Adrenal gland (tissue), 5 donors: Measurements from ENCODE around the gene ERC2.

Experiments used
- POLR2A ChIP-seq, 2 donors: fragments of 450-650 bp; IDR thresholded peaks; one replicate each; pipeline ENCODE4 v1.6.1; 2017; ENCODE audit warnings: antibody characterized with exemption in 2 of 2, mild to moderate bottlenecking in 2 of 2, moderate library complexity in 1 of 2
- TF ChIP-seq, protein P1 (sequence below), 6 experiments: fragments of 450-650 bp in 4 of 6; fragments of 200-600 bp in 2 of 6; sonication (generic) in 1 of 6; IDR thresholded peaks; 1 replicate in 5 of 6; 2 replicates in 1 of 6; pipeline versions ENCODE4 v1.5.1 to v1.8.0; 2016 to 2021; ENCODE audit warnings: antibody characterized with exemption in 6 of 6, mild to moderate bottlenecking in 2 of 6, moderate library complexity in 1 of 6
- donor health status: DM: no; HTN: no; CAD: no.

DNA sequence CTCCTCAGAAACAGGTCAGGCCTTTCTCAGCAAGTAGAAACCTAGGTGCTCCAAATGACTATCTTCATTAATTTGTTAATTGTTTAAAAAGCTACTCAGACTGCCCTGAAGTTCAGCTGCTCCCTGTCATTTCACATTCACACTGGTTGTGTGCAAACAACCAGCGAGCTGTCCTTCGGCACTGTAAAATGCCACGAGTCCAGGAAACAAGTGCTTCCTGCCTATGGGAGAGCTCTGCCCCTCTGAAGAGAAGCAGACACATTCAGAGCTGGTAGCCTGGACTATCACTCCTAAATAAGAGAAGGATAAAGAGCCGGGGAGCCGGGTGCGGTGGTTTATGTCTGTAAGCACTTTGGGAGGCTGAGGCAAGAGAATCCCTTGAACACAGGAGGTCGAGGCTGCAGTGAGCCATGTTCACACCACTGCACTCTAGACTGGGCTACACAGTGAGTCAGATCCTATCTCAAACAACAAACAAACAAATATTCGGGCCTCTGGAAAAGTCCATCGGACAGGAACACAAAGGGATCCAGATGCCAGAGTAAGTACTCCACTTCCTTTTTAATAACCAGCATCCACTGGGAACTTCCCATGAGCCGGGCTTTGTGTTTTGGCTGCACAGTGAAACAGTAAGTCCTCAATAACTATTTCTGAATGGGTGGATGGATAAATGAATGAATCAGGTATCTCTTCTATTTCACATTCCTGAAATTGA lies 866.7 kb downstream of the ERC2 start:
- TF ChIP-seq POLR2A (IDR thresholded peaks at IDR 0.05): no peak
- TF ChIP-seq, protein P1, sequence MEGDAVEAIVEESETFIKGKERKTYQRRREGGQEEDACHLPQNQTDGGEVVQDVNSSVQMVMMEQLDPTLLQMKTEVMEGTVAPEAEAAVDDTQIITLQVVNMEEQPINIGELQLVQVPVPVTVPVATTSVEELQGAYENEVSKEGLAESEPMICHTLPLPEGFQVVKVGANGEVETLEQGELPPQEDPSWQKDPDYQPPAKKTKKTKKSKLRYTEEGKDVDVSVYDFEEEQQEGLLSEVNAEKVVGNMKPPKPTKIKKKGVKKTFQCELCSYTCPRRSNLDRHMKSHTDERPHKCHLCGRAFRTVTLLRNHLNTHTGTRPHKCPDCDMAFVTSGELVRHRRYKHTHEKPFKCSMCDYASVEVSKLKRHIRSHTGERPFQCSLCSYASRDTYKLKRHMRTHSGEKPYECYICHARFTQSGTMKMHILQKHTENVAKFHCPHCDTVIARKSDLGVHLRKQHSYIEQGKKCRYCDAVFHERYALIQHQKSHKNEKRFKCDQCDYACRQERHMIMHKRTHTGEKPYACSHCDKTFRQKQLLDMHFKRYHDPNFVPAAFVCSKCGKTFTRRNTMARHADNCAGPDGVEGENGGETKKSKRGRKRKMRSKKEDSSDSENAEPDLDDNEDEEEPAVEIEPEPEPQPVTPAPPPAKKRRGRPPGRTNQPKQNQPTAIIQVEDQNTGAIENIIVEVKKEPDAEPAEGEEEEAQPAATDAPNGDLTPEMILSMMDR (IDR thresholded peaks at IDR 0.05): no peak
